C4-2B (cell line): Measurements from ENCODE around the gene KCNK13.

Experiments
- H3K27ac ChIP-seq: fragments of 450-650 bp; 2 replicates; pipeline ENCODE4 v1.5.1; 2017
- ZFX ChIP-seq: fragments of 450-650 bp; IDR thresholded peaks from 2 replicates; pipeline ENCODE4 v1.6.1; 2017
- TF ChIP-seq, protein P1 (sequence below): fragments of 450-650 bp; conservative IDR thresholded peaks from 2 replicates; pipeline ENCODE4 v1.5.1; 2017; ENCODE audit warnings: mild to moderate bottlenecking

The KCNK13 gene

DNA sequence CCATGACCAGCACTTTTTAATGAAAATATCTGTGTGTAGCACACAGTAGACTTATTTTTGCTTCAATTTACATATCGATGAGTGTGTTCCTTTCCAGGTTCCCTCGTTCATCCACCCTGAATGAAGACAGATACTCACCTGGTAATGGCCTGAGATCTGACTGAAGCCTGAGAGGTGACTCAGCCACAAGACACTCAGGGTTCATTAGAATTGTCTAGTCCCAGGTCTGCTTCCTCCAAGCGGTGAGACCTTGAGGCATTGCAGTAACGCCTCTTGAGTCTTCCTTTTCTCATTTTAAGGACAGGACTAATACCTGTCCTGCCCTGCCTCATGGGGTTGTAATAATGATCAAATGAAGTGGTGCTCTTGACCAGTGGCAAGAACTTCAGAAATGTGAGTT, 11.5 kb upstream of the KCNK13 start:
- TF ChIP-seq, protein P1, sequence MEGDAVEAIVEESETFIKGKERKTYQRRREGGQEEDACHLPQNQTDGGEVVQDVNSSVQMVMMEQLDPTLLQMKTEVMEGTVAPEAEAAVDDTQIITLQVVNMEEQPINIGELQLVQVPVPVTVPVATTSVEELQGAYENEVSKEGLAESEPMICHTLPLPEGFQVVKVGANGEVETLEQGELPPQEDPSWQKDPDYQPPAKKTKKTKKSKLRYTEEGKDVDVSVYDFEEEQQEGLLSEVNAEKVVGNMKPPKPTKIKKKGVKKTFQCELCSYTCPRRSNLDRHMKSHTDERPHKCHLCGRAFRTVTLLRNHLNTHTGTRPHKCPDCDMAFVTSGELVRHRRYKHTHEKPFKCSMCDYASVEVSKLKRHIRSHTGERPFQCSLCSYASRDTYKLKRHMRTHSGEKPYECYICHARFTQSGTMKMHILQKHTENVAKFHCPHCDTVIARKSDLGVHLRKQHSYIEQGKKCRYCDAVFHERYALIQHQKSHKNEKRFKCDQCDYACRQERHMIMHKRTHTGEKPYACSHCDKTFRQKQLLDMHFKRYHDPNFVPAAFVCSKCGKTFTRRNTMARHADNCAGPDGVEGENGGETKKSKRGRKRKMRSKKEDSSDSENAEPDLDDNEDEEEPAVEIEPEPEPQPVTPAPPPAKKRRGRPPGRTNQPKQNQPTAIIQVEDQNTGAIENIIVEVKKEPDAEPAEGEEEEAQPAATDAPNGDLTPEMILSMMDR: no peak
- no peak for TF ChIP-seq ZFX
- H3K27ac ChIP-seq: no peak overlapping the region

DNA sequence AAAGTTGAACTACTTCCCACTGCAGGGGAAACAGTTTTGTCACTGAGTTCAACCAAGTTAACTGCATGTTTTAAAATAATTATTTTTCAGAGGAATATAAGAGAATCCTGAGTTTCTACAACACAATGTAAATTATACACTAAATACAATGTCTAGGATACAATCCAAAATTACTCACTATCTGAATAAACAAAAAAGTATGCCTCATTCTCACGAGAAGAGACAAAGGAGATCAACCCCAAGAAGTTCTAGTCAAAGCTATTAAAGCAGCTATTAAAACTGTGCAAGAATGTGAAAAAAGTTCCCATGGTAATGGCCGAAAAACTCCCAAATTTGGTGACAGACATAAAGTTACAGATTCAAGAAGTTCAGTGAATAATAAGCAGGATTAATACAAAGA, 8.8 kb upstream of the KCNK13 start:
- H3K27ac ChIP-seq: peak overlapping the region; percentile 42; the same call in 1 of the 2 replicates
- no peak for TF ChIP-seq ZFX
- TF ChIP-seq, protein P1: no peak

DNA sequence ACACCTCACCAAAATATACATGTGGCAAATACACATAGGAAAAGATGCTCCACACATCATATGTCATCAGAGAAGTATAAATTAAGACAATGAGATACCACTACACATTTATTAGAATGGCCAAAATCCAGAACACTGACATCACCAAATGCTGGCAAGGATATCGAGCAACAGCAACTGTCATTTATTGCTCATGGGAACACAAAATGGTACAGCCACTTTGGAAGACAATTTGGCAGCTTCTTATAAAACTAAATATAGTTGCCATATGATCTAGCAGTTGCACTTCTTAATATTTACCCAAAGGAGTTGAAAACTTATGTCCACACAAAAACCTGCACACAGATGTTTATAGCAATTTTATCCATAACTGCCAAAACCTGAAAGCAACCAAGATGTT, 7.0 kb upstream of the KCNK13 start:
- no peak overlapping the region; the same call in 1 of the 2 replicates for H3K27ac ChIP-seq
- TF ChIP-seq, protein P1: no peak
- TF ChIP-seq ZFX: no peak

DNA sequence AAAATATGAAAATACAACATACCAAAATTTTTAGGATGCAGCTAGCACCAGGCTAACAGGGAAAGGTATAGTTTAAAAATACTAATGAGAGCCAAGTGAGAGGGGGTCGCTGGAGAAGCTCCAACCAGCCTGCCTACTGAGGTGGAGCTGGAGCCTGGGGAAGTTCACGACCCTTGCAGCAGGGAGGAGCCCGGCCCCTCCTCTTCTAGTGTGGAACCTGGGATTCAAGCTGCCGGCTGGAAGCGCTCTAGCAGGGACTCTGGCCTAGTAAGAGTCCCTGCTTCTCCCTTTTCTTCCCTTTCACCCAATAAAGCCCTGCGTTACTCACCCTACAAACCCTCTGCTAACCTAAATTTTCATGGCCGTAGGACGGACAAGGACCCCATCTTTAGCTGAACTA, 5.0 kb upstream of the KCNK13 start:
- TF ChIP-seq ZFX: no peak
- TF ChIP-seq, protein P1: no peak
- H3K27ac ChIP-seq: no peak overlapping the region

DNA sequence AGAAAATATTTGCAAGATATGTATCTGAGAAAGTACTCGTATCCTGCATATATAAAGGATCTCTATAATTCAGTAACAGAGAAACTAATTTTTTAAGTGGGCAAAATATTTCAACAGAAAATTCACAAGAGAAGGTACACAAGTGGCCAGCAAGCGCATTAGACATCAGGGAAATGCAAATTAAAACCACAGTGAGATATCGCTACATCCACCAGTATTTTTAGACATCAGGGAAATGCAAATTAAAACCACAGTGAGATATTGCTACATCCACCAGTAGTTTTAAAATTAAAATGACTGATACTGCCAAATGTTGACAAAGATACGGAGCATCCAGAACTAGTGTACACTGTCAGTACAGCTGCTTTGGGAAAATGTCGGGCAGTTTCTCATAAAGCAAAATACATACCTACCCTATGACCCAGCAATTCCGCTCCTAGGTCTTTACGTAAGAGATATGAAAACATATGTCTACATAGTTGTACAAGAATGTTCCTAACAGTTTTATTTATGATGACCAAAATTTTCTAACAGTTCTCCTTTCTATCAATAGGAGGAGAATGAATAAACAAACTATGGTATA, 2.8 kb upstream of the KCNK13 start:
- H3K27ac ChIP-seq: no peak overlapping the region

DNA sequence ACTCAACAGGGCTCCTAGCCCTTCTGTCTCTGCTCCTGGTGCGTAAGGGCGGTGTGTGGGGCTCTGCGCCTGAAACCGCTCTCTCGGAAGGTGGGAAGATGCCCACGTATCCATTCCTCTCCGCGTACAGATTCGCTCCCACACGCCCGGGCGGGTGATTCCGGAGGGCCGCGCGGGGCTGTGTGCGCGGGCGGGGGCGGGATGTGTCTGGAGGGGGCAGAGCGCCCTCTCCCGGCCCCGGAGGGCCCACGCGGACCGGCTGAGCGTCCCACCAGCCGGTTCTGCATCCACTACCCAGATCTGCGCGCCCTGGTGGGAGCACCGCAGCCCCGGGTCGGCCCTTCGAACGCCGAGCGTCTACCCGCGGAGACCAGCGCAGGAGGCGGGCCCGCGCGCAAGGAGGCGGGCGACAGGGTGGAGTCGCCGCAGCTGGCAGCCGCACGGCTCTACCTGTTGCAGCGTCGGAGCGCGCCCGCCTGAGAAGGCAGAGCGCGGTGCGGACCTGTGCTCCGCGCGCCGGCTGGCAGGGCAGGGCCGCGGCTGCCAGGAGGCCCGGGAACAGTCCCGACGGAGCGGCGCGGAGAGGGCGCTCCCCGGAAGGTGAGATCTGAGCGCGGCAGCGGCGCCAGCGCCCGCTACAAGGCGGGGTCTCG, 1.4 kb upstream of the KCNK13 start:
- no peak overlapping the region for H3K27ac ChIP-seq
- TF ChIP-seq, protein P1: peak; percentile 23
- no peak for TF ChIP-seq ZFX

More for the DNA sequence above, 2.8 kb upstream of the KCNK13 start:
- TF ChIP-seq ZFX: no peak
- TF ChIP-seq, protein P1: no peak

DNA sequence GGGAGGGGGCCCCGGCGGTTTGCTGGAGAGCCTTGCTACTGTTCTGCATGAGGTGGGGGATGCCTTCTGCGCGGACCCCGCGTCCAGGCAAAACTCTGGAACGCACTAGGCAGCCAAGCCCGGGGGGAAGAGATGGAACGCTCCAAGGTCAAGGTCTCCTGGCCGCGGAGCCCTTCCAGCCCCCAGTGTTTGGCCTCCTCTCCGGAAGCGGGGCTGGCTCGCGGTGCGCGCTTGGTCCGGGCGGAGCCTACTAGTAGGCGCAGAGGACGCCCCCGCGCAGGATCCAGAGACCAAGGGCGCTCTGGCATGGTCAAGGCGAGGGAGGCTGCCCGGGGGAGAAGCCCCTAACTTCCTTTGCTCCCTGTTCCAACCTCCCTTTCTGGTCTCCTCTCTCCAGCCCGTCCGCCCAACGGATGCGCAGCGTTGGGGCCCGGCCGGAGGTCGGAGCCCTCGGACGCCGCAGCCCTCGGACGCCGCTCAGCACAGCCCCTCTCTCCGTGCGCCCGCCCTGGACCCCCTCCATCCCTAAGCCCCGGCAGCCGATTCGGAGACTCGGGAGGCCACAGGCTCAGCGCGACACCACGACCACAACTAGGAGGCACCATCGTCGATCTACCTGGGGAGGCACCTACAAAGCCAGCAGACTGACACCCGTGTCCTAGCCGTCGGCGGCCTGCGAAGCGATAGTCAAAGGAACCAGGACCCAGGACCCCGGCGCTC, 669 bp upstream of the KCNK13 start:
- H3K27ac ChIP-seq: no peak overlapping the region
- no peak for TF ChIP-seq ZFX
